Fibroblast of skin of right biceps (primary cell): ENCODE data around the gene SLC43A1.
"Not testable (repeated sequence)": the region's sequence is repeated elsewhere in the genome, so short reads cannot be mapped to it uniquely, and the experiment has no call there.

Experiments used
- DNase-seq: peaks from one replicate; pipeline ENCODE4 v3.0.0-alpha.2; 2013

SLC43A1 gene

GRCh38 chr11:57460022-57460757 lies 55.3 kb downstream of the SLC43A1 start, which contains the start of gene RTN4RL2:
RTN4RL2 (plus strand) TSS chr11:57460528; CDS start chr11:57460866, 338 bp downstream.
- peak; percentile 67 for DNase-seq

- no peak for DNase-seq
Observed at GRCh38 chr11:57459164-57460021, 56.1 kb downstream of the SLC43A1 start.

- DNase-seq = peak; percentile 31
Observed at GRCh38 chr11:57458410-57459163, 56.9 kb downstream of the SLC43A1 start.

DNA sequence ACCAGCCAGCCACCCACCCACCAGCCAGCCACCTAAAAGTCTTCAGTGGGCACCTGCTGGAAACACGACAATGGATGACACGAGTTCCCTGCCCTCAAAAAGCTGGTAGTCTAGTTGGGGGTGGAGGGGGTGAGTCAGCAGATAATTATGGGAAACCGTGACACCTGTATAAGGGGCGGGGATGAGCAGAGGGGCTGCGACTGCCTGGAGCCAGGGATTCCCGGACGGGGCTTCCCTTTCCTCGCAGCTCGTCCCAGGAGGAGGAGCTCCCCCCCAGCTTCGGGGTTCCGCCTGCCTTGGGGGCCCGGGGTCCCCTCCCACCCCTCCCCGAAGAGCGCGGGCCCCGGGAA lies 57.5 kb downstream of the SLC43A1 start:
- no peak for DNase-seq

DNA sequence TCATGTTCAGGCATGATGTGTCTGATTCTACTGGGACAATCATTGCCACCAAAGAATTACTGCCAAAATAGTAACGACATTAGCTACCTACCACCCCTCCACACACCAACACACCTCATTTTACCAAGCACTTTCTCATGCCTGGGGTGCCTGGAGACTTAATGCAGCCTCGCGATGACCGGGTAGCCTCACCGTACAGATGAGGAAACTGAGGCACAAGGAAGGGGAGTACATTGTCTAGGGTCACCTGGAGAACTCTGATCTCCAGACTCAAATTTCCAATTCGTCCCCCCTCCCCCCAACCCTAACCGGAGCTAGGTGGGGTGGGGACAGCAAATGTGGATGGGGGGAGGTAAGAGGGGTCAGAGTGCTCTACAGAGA lies 57.9 kb downstream of the SLC43A1 start:
- DNase-seq = no peak

DNA sequence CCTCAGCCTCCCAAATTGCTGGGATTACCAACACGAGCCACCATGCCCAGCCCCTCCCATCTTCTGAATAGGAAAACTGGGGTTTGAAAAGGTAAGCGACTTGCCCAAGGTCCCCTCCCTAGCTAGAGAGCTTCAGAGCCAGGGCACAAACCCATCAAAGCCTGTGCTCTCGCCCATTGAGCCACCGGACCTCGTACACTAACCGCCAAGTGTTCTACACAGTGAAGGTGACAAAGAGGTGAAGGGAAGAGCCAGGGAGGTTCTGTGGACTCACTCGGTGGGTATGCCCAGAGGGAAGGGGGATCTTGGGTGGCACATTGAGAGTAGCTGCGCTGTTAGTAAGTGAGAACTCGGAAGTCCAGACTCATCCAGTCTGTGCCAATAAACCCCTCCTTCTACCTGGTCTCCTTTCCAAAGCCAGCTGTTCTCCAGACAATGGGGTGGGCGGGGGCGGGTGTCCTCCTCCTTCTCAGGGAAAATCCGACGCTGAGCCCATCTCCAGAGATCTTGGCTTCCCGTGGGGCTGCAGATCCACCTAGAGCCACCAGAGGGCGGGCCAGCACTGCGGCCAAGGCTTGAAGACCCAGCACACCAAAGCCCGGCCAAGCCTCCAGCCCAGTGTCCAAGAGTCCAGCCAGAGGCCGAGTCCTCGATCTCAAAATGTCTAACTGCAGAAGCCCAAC lies 58.4 kb downstream of the SLC43A1 start:
- DNase-seq = peak; percentile 63

DNA sequence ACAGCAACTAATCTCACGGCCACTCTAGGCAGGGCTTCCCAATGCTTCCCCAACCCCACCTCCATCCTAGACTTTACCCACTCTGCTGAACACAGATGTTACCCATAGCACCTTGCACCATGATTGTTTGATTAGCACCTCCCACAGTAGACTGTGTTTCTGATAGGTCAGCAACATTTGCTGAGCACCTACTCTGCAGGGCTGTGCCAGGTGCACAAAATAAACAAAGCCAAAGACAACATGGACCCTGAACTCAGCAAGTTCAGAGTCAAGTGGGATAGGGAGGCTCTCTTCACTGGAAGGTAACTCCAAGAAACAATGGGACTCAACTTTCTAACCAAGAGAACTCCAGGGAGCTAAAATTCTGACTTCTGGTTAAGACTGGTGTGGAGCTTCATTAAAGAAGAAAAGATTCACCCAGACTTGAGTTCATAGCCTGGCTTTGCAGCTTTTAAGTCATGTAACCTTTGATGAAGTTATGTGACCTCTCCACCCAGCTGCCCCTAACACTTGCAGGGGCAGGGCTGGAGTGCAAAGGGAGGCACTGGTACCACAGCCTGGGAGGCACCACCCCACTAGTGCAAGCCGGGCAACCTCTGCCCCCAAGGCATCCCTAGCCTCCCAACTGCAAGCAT lies 61.8 kb downstream of the SLC43A1 start:
- DNase-seq = no peak

DNA sequence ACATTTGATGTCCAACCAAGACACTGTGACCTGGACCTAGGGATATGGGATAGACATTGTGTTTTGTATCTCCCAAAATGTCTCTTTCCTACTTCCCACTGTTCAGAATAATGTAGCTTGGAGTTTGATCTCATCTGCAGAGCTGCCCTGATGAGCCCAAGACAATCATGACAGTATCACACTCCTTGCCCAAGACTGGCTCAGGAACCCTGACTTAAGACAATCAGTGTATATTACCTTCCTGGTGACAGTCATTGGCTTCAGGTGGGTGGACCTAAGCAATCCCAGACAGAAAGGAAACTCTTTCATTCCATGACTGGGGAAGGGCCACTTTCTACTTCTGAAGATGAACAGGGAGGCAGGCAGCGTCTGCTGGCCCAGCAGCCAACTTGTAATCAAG lies 69.4 kb downstream of the SLC43A1 start:
- DNase-seq = no peak

GRCh38 chr11:57445122-57445394 lies 70.4 kb downstream of the SLC43A1 start:
- DNase-seq = not testable (repeated sequence)

GRCh38 chr11:57444362-57445121 lies 71.0 kb downstream of the SLC43A1 start:
- no peak for DNase-seq

DNA sequence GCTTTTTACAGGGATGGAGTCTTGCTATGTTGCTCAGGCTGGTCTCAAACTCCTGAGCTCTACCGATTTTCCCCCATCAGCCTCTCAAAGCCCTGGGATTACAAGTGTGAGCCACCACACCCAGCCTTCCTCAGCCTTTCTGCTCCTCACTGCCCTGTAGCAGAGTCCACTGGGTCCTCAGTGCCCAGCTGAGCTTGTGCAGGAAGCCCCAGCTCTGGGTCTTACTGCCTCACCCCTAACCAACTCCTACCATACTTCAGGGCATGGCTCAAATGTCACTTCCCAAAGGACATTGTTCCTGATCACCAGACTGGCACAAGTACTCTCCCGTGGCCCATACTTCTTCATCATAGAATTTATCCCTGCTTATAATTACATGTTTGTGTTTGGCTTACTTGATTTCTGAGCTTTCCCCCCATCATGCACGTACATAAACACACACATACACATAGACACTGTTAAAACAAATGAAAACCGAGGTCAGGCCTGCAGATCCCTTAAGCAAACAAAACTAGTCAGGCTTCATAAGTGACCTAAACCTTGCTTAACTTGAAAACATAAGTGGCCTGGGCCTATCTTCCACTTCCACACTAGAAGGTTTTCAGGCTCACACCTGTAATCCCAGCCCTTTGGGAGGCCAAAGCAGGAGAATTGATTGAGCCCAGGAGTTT lies 74.6 kb downstream of the SLC43A1 start:
- no peak for DNase-seq

DNA sequence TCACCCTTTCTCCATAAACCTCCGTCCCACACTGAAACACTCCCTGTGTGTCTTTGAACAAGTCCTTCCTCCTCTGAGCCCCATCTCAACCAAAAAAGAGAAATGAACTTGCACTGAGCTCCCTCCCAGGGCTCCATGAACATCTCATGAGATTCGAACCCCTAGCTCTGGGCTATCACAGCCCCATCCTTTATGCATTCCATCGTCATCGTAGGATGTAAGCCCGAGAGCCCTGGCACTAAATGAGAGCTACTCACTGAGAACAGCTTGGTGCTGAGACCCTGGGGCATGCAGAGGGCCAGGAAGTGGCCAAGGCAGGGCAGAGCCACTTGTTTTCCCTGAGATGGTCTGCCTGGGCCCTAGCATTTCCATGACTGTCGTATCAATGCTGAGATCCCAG lies 75.7 kb downstream of the SLC43A1 start:
- no peak for DNase-seq

DNA sequence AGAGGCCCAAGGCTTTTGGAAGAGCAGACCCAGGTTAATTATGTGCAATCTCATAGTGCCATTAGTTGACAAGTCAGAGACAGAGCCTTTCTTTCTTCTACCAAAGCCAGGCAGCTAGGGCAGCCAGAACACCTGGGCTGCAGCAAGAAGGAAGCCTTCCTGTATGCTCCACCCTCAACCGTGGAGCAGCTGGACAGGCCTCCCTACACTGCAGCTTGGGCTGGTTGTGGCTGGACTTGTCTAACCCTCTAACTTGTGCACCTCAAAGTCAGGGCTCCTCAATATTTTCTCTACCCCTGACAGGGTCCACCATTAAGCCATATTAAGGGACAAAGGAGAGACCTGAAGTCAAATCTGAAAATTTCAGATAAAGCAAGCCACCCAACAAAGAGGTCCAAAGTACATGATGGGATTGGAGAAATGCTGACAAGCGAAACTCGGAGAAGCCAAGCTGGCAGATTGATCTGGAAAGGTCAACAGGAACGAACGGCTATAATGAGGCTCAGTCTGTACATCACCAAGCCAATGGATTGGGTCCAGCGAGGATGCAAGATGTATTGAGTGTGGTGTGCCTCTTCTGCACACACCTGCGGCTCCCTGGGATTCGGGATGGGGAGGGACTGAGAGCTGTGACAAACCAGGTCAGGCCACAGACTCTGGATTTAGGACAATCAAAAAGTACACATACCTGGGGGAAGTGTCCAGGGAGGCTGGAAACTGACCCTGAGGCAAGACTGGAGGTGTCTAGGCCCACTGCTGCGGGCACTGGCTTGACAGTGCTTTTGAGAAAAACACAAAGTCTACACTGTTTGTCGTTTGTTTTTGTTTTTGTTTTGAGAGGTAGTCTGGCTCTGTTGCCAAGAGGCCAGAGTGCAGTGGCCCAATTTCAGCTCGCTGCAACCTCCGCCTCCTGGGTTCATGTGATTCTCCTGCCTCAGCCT lies 76.9 kb downstream of the SLC43A1 start:
- no peak for DNase-seq

DNA sequence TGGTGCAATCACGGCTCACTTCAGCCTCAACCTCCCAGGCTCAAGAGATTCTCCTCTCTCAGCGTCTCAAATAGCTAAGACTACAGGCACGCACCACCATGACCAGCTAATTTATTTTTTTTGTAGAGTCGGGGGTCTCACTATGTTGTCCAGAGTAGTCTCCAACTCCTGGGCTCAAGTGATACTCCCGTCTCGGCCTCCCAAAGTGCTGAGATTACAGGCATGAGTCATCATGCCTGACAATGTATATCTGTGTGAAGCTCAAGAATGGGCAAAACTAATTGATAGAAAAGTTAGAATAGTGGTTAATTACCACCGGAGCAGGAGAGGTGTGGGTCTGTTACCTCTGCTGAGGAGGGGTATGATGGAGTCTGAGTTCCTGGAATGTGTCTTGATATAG lies 79.5 kb downstream of the SLC43A1 start:
- no peak for DNase-seq

GRCh38 chr11:57434640-57435546 lies 80.6 kb downstream of the SLC43A1 start:
- peak; percentile 88 for DNase-seq
